Stimulated activated CD4-positive, alpha-beta T cell treated with anti-CD3 and anti-CD28 coated beads, Interleukin-4, amount 100 ng/mL, for 1 hour (primary cell): ENCODE results near the gene PRSS33.

Experiments used
- DNase-seq: peaks from one replicate; pipeline ENCODE4 v3.0.0-alpha.2; 2020

PRSS33 gene

GRCh38 chr16:2775765-2776499 is 11.4 kb downstream of the PRSS33 start:
- no peak for DNase-seq

GRCh38 chr16:2775131-2775716 is 12.1 kb downstream of the PRSS33 start:
- no peak for DNase-seq

- DNase-seq = no peak
These were observed 13.0 kb downstream of the PRSS33 start for GRCh38 chr16:2774161-2774891.

GRCh38 chr16:2773188-2773968 is 14.0 kb downstream of the PRSS33 start:
- DNase-seq = no peak

GRCh38 chr16:2771496-2772402 is 15.6 kb downstream of the PRSS33 start:
- no peak for DNase-seq

GRCh38 chr16:2770057-2770951 is 17.1 kb downstream of the PRSS33 start:
- DNase-seq = no peak

- DNase-seq = no peak
These were observed 17.7 kb downstream of the PRSS33 start for GRCh38 chr16:2769675-2770056.

- DNase-seq = no peak
These were observed 18.2 kb downstream of the PRSS33 start for GRCh38 chr16:2769100-2769529.

- DNase-seq = no peak
These were observed 18.8 kb downstream of the PRSS33 start for GRCh38 chr16:2768403-2769089.

- DNase-seq = no peak
These were observed 19.5 kb downstream of the PRSS33 start for GRCh38 chr16:2767891-2768290.

- no peak for DNase-seq
These were observed 20.1 kb downstream of the PRSS33 start for GRCh38 chr16:2767140-2767731.

- DNase-seq = no peak
These were observed 20.8 kb downstream of the PRSS33 start for GRCh38 chr16:2766430-2767139.

GRCh38 chr16:2765462-2766404 is 21.6 kb downstream of the PRSS33 start:
- DNase-seq = no peak

GRCh38 chr16:2764718-2765117 is 22.6 kb downstream of the PRSS33 start:
- DNase-seq = no peak

- no peak for DNase-seq
These were observed 24.2 kb downstream of the PRSS33 start for GRCh38 chr16:2763173-2763572.

- DNase-seq = no peak
These were observed 24.6 kb downstream of the PRSS33 start for GRCh38 chr16:2762711-2763110.

GRCh38 chr16:2761886-2762583 is 25.3 kb downstream of the PRSS33 start:
- DNase-seq = no peak

GRCh38 chr16:2761472-2761871 is 25.9 kb downstream of the PRSS33 start:
- no peak for DNase-seq
